ENCODE results near the gene KCNH8. TPM values are rescaled to one million over a fixed set of nuclear protein-coding genes. Genes with fewer than 3 reads are reported as not detected.

Gene KCNH8
- total RNA-seq, 1 experiment from 2014 or later: not detected

DNA sequence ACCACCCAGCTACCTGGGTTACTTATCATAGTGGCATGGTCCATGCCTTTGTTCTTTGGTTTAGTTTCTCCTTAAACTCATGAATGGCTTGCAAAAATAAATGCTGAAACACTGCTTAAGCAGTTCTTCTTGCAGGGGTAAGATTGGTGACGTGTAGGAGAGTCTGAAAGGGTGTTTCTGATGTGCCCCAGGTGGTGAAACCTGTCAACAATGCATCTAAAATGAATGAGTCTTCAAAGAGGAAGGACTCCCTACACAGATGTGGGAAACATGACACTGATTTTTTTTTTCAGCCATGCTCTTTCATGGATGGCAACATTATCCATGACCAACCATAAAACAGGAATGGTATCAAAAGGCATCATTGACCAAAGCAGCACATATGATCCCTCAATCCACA lies 72.0 kb downstream of the KCNH8 start:
- intact Hi-C loops (cut with micrococcal nuclease): no loop called here

DNA sequence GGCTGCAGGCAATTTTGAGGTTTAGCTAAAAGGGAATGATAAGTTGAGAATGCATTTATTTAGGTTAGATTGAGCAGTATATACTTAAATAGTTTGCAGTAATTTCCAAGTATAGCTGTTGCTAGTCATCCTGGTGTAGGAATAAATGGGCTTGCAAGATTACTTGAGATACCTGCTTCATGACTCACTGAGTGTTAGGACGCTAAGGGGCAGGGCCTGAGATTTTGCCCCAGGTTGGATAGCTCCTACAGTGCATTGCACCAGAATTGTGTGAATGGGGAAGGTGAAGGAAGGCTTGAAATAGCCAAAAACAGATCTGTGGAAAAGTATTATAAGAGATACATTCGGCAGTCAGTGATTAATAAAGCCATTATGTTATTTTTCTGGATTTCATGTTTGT lies 72.8 kb downstream of the KCNH8 start:
- ChIA-PET POLR2A (interaction anchor here (0.6 kb wide), 1 partner anchor 14 kb away, joined by 3 read pairs; no protein-coding TSS in a partner anchor), CTCF (interaction anchor here (0.7 to 1.2 kb wide), 3 partner anchors 11 to 309 kb away, joined by 3 to 4 read pairs (median 4); no protein-coding TSS in a partner anchor)
- Mint-ChIP-seq H3K27ac (ENCODE audit: low read depth, unreplicated experiment) (no peak overlapping the region), H3K36me3 (ENCODE audit: insufficient read depth, unreplicated experiment) (no peaks in the 10 kb centered on the region), H3K4me1 (ENCODE audit: insufficient read depth, unreplicated experiment) (peaks cover 7% of the 10 kb centered on the region), H3K4me3 (ENCODE audit: unreplicated experiment) (no peak overlapping the region), H3K9me3 (ENCODE audit: unreplicated experiment) (no peaks in the 10 kb centered on the region), H3K27me3 (ENCODE audit: insufficient read depth, unreplicated experiment) (no peaks in the 10 kb centered on the region)
- no TSS peak for BruUV-seq (replicated peaks)
- TF ChIP-seq, protein P1, sequence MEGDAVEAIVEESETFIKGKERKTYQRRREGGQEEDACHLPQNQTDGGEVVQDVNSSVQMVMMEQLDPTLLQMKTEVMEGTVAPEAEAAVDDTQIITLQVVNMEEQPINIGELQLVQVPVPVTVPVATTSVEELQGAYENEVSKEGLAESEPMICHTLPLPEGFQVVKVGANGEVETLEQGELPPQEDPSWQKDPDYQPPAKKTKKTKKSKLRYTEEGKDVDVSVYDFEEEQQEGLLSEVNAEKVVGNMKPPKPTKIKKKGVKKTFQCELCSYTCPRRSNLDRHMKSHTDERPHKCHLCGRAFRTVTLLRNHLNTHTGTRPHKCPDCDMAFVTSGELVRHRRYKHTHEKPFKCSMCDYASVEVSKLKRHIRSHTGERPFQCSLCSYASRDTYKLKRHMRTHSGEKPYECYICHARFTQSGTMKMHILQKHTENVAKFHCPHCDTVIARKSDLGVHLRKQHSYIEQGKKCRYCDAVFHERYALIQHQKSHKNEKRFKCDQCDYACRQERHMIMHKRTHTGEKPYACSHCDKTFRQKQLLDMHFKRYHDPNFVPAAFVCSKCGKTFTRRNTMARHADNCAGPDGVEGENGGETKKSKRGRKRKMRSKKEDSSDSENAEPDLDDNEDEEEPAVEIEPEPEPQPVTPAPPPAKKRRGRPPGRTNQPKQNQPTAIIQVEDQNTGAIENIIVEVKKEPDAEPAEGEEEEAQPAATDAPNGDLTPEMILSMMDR (IDR thresholded peaks at IDR 0.05; ENCODE audit: unreplicated experiment): no peak
- peak; percentile 76 for DNase-seq (ENCODE audit: unreplicated experiment)
- intact Hi-C loops (cut with micrococcal nuclease): no loop called here

More for the DNA sequence above, 72.0 kb downstream of the KCNH8 start:
- TF ChIP-seq, protein P1 (IDR thresholded peaks at IDR 0.05; ENCODE audit: unreplicated experiment): no peak
- Mint-ChIP-seq H3K4me1 (ENCODE audit: insufficient read depth, unreplicated experiment) (peaks cover 7% of the 10 kb centered on the region), H3K9me3 (ENCODE audit: unreplicated experiment) (no peaks in the 10 kb centered on the region), H3K36me3 (ENCODE audit: insufficient read depth, unreplicated experiment) (no peaks in the 10 kb centered on the region), H3K27ac (ENCODE audit: low read depth, unreplicated experiment) (no peak overlapping the region), H3K4me3 (ENCODE audit: unreplicated experiment) (no peak overlapping the region), H3K27me3 (ENCODE audit: insufficient read depth, unreplicated experiment) (no peaks in the 10 kb centered on the region)
- CTCF ChIA-PET: interaction anchor here (1.6 kb wide), 1 partner anchor 8 kb away, joined by 4 read pairs; no protein-coding TSS in a partner anchor
- BruUV-seq (replicated peaks): no TSS peak
- POLR2A ChIA-PET: interaction anchor here (0.5 to 0.6 kb wide), 2 partner anchors 15 to 21 kb away, joined by 3 read pairs; no protein-coding TSS in a partner anchor
- no peak for DNase-seq (ENCODE audit: unreplicated experiment)

DNA sequence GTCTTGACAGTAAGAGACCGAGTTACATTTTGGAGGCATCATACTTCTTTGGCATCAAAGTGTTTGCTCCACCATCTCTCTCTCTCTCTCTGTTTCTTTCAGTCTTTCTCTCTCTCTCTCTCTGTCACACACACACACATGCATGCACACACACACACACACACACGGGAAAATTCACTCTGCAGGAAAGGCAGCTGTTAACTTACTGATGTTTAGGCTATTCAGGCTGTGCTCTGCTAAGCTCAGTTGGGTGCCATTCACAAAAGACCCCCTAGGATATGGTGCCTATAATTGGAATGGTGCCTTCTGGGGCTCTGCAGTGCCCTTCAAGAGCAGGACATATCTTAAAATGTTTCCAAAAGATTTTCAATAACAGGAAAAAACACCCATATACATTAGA lies 78.2 kb downstream of the KCNH8 start:
- no peaks in the 10 kb centered on the region for H3K4me1 Mint-ChIP-seq (ENCODE audit: insufficient read depth, unreplicated experiment)
- H3K9me3 Mint-ChIP-seq (ENCODE audit: unreplicated experiment): no peaks in the 10 kb centered on the region
- CTCF ChIA-PET: no interaction called here
- TF ChIP-seq, protein P1 (IDR thresholded peaks at IDR 0.05; ENCODE audit: unreplicated experiment): no peak
- intact Hi-C loops (cut with micrococcal nuclease): no loop called here
- H3K27ac Mint-ChIP-seq (ENCODE audit: low read depth, unreplicated experiment): no peak overlapping the region
- H3K36me3 Mint-ChIP-seq (ENCODE audit: insufficient read depth, unreplicated experiment): no peaks in the 10 kb centered on the region
- no TSS peak for BruUV-seq (replicated peaks)
- no peak overlapping the region for H3K4me3 Mint-ChIP-seq (ENCODE audit: unreplicated experiment)
- no peaks in the 10 kb centered on the region for H3K27me3 Mint-ChIP-seq (ENCODE audit: insufficient read depth, unreplicated experiment)
- DNase-seq (ENCODE audit: unreplicated experiment): no peak
- POLR2A ChIA-PET: no interaction called here

GRCh38 chr3:19228167-19228566 lies 79.9 kb downstream of the KCNH8 start:
- DNase-seq (ENCODE audit: unreplicated experiment): no peak
- H3K36me3 Mint-ChIP-seq (ENCODE audit: insufficient read depth, unreplicated experiment): no peaks in the 10 kb centered on the region
- TF ChIP-seq, protein P1 (IDR thresholded peaks at IDR 0.05; ENCODE audit: unreplicated experiment): no peak
- H3K4me1 Mint-ChIP-seq (ENCODE audit: insufficient read depth, unreplicated experiment): no peaks in the 10 kb centered on the region
- no TSS peak for BruUV-seq (replicated peaks)
- no peak overlapping the region for H3K4me3 Mint-ChIP-seq (ENCODE audit: unreplicated experiment)
- H3K9me3 Mint-ChIP-seq (ENCODE audit: unreplicated experiment): no peaks in the 10 kb centered on the region
- intact Hi-C loops (cut with micrococcal nuclease): no loop called here
- no peak overlapping the region for H3K27ac Mint-ChIP-seq (ENCODE audit: low read depth, unreplicated experiment)
- ChIA-PET POLR2A (interaction anchor here (1.1 kb wide), 1 partner anchor 12 kb away, joined by 5 read pairs; no protein-coding TSS in a partner anchor), CTCF (interaction anchor here (0.7 to 1.5 kb wide), 2 partner anchors 8 to 18 kb away, joined by 3 to 4 read pairs; no protein-coding TSS in a partner anchor)
- H3K27me3 Mint-ChIP-seq (ENCODE audit: insufficient read depth, unreplicated experiment): no peaks in the 10 kb centered on the region

All from MCF 10A (cell line).